Activated gamma-delta T cell treated with Interleukin-2 at 50 U/mL for 16 hours (primary cell): ENCODE results near the gene ATP8B3.

ENCODE experiments used
- DNase-seq: peaks from one replicate; pipeline ENCODE4 v3.0.0-alpha.2; 2020

ATP8B3 gene

DNA sequence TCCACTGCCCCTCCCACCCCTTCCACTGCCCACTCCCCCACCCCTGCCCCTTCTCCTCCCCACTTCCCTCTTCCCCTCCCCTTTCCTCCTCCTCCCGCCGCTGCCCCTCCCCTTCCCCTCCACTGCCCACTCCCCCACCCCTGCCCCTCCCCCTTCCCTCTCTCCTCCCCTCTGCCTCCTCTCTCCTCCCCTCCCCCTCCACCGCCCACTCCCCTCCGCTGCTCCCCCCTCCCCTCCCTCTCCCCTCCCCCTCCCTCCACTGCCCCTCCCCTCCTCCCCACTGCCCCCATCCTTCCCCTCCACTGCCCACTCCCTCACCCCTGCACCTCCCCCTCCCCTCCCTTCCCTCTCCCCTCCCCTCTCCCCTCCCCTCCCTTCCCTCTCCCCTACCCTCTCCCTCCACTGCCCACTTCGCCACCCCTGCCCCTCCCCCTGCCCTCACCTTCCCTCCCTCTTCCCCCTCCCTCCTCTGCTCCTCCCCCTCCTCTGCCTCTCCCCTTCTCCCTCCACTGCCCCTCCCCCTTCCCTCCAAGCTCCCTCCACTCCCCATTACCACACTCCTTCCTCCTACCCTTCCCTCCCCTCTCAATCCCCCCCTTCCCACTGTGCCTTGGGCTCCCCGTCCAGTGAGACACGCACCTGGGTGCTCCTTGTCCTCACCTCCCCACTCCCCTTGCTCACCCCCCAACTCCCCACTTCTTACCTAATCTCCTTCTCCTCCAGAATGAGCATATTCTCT is 21.9 kb downstream of the ATP8B3 start:
- DNase-seq, result no peak

DNA sequence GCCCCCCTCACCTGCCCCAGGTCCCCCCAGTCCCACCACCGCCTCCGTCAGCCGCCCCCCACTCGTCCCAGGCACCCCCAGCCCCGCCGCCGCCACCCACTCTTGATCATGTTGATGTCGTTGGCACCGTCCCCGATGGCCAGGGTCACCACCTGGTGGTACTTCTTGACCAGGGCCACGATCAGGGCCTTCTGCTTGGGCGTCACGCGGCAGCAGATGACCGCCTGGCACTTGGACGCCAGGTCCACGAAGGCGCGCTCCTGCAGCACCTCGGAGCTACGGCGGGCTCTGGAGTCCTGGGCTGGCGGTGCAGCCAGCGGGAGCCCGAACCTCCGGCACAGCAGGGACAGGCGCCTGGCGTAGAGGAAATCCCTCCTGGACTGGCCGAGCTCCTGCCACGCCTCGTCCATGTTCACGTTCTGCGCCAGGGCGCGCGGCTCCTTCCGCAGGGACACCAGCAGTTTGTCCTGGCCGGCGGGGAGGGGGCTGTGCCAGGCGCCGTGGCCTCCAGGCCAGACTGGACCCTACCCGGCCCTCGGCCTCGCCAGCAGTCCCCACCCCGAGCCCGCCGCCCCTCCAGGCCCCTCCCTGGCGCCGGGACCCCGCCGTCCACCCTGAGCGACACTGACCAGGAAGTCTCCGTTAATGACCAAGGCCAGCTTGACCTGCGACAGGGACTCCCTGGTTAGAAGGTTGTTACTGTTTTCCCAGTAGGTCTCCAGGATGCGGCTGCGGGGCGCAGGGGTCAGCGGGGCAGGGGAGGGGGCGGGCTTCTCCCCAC is 22.6 kb downstream of the ATP8B3 start:
- DNase-seq, result no peak

DNA sequence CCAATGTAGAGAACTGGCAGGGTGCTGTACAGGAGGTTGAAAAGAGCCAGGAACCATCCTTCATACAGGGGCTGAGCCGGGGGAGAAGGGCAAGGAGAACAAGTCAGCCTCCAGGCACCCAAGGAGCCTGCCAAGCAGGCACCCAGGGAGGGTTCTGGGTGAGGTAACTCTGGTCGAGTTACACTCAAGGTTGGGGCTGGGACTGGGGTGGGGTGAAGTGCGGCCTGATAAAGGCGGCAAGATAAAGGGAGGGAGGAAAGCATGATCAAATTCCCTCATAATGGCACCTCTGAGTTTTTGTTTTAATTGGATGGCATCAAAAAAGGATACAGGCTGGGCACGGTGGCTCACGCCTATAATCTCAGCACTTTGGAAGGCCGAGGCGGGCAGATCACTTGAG is 25.0 kb downstream of the ATP8B3 start:
- no peak for DNase-seq

DNA sequence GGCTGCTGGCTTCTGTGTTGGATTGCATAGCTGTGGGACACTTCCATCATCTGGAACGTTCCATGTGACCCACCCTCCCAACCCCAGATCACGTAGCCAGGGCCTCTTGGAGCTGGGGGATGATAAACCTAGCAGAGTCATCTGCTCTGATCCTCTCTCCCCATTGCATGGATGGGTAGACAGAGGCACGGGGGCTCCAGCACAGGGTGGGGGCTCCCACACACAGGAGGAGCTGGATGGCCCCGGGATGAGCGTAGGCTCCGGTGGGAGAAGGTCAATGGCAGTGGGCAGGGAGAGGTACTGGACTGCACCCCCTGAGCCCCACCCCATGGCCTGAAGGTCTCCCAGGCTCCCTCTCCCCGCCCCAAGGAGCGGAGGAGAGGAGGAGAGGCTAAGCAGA is 25.4 kb downstream of the ATP8B3 start:
- no peak for DNase-seq

DNA sequence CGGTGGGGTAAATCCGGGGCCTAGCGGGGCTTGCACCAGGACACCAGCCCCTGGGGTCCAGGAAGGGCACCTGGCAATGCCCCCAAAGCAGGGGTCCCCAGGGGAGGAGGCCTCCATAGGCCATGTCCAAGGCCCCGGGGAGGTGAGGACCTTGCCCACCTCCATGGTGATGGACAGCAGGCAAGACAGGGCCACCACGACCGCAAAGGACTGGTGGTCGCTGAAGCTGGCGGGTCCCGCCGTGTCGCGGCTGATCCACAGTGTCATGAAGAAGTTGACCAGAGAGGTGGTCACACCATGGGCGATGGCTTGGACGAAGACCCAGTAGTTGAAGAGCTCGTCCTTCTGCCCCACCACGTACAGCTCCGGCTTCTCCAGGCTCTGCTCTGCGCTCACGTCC is 26.8 kb downstream of the ATP8B3 start:
- no peak for DNase-seq

DNA sequence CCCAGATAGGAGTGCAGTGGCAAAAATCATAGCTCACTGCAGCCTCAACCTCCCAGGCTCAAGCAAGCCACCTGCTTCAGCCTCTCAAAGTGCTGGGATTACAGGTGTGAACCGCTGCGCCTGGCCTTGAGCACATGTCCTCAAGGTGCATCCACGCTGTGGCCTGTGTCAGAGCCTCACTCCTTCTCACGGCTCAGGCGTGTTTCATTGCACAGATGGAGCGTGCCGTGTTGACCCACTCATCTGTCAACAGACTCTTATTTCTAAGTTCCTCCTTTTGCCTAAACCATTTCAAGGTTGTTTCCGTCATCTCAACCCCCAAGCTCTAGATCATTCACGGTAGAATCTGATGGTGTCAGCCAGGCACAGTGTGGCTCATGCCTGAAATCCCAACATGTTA is 28.2 kb downstream of the ATP8B3 start:
- no peak for DNase-seq

DNA sequence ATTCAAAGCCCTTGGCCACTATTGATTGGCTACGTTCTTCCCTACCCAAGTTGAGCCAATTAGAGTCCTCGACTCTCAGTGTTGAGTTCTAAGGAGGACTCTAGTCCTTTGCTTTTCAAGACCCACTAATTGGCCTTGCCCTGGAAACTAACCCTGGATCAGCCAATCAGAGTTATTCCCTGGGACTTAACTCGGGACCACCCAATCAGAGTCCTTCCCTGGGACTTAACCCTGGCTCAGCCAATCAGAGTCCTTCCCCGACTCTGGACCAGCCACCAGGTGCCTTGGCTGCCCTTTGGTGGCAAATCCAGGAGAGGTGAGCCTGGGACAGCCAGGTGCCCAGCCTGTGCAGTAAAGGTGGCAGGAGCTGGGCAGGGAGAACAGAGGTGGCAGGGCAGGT is 28.7 kb downstream of the ATP8B3 start:
- DNase-seq, result no peak

DNA sequence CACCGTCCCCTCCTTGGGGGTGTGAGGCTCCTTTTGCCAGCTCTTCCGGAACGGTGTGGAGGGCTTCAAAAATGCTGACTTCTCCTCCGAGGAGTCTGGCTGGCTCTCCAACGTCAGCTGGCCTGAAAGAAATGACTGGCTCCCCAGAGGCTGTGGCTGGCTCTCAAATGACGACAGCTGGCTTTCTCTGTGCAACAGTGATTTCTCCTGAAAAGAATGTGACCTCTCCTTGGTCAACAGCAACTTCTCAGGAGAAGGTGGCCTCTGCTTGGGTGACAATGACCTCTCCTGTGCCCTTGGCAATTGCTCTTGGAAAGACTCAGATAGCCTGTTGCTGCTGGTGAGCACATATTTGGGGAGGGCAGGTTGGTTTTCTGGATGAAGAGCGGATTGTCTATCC is 29.6 kb downstream of the ATP8B3 start:
- no peak for DNase-seq

DNA sequence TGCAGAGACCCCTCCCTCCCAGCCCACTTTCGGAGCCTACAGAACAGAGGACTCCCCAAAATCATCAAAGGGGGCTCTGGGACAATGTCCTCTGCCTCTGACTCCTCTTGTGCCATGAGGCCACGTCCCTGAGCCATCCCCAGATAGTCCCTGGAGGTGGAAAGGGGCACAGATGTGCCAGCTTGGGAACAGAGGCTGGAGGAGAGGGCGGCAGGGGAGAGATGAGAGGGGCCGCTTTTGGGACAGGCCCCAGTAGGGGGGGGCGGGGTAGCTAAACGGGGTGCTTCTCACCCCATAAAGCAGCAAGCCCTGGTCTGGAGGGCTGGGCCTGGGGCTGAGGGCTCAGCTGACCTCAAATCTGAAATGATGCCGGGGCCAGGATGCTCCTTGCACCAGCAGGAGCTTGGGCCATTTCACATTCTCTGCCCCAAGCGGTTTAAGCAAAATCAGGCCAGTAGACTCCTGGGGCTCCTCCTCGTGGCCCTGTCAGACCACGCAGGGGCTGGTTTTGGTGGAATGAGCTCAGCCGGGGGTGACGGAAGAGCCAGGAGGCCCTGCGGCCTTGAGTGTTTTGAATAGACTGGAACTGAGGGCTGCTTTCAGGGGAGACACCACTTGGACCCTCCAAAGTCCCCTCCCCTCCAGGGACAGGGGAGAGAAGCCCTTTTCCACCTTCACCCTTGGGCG is 31.7 kb downstream of the ATP8B3 start:
- no peak for DNase-seq

DNA sequence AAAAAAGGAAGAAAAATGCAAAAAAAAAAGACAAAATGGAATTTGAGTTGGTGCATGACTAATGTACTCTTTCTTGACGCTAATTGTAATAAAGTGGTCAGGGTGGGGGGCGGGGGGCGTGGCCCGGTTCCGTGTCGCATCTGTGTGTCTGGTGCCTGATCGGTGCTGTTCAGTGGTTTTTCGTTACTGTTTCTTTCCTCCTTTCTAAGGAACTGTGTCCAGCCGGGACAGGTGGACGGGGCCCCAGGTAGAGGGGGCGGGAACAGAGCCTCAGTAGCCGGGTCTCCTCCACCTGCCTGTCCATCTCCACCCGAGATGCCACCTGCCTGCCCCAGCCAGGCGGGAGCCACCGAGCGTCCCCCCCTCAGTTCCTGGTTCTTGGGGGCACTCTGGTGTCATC is 32.5 kb downstream of the ATP8B3 start:
- DNase-seq, result no peak

DNA sequence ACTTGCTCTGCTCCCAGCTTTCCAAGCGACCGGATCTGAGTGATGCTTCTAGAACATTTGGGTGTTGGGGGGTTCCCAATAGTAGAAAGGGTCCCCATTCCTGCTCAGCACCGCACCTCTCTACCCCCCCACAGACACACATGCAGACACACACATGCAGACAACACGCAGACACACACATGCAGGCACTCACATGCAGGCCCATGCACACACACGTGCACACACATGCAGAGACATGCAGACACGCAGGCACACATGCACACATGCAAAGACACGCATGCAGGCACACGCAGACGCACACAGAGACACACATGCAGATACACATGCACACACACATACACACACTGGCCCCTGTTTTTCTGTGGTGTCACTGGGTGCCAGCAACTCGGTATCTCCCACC is 34.9 kb downstream of the ATP8B3 start:
- DNase-seq, result no peak

DNA sequence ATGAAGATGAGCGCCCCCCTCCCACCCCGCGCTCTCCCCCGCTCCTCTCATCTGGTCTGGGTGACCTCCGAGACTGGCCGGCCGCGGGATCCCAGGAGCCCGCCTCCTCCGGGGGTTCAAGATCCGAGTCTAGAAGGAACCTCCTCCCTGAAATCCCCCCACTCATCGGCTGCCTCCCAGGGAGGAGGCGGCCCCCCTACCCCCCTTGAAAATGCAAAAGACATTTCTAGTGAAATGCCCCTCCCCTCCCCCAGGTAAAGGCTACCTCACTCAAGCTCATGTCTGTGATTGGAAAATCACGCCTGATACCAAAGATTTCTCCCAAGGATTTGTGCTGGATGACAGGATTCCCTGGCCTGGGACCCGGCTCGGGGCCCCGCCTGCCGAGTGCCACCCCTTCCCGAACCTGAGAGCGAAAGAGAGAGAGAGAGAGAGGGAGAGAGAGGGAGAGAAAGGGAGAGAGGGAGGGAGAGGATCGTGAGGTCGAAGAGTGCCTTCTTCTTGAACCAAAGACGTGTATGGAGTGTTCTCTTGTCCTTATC is 35.4 kb downstream of the ATP8B3 start:
- no peak for DNase-seq

DNA sequence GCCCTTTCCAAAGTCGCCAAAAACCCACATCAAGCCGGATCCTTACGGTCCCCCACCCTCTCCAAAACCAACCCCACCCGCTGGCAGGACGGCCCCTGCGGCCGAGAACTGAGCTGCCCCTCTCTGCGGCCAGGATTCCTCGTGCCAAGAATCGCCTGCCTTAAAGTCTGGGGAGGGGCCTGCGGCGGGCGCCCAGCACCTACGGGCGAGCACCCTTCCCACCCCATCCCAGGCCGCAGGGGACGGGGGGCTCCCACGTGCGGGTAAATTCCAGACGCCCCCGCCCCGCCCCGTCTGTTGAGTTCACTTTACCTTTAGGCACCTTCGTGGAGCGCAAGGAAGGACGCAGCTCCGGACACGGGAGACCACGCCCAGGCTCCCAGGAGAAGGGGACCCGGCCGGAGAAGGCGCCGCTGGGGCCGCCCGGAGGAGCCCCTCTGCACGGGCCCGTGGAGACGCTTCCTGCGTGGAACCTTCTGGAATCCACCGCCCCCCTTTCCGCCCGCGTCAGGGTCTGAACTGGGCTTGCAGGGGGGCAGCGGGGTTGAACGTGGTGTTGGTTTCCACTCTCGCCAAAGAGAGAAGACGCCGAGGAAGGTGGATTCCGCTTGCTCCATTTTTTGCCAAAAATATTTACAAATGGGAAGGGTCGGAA is 36.0 kb downstream of the ATP8B3 start:
- no peak for DNase-seq

DNA sequence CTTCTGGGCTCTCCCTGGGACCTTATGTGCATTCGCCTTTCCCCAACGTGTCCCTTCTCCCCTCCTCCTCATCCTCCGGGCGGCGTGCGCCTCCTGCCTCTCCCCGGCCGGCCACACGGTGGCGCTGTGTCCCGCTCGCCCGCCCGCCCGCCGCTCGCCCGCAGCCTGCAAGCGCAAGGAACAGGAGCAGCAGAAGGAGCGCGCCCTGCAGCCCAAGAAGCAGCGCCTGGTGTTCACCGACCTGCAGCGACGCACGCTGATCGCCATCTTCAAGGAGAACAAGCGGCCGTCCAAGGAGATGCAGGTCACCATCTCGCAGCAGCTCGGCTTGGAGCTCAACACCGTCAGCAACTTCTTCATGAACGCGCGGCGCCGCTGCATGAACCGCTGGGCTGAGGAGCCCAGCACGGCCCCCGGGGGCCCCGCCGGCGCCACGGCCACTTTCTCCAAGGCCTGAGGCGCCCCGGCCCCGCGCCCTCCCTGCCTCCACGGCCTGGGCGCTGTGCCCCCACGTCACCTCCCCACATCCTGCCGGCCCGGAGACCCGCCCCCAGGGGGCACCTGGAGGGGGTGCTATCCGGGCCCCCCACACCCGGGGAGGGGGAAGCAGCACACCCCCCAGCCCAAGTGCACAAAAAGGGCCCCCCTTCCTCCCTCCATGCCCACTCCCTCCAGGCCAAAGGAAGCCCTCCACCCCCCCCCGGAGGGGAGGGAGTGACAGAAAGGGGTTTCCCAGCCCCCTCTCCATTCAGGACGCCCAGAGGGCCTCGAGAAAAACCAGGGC is 36.9 kb downstream of the ATP8B3 start:
- DNase-seq, result no peak

DNA sequence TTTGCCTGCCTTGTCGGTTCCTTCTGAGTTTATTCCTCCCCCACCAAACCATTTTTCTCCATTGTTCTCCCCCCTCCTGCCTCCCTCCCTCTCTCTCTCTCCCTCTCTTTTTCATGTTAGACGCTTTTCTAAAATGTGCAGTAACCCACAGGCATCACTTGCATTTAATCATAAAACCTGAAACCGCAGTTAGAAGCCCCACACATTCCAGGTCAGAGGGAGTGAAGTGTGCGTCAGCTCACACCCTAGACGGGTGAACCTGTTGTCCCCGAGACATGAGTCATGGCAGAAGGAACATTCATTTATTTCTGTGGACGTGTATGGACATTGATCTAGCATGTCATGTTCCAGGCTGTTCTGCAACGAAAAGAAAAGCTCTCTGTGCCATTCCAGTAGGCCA is 38.9 kb downstream of the ATP8B3 start:
- DNase-seq, result no peak

DNA sequence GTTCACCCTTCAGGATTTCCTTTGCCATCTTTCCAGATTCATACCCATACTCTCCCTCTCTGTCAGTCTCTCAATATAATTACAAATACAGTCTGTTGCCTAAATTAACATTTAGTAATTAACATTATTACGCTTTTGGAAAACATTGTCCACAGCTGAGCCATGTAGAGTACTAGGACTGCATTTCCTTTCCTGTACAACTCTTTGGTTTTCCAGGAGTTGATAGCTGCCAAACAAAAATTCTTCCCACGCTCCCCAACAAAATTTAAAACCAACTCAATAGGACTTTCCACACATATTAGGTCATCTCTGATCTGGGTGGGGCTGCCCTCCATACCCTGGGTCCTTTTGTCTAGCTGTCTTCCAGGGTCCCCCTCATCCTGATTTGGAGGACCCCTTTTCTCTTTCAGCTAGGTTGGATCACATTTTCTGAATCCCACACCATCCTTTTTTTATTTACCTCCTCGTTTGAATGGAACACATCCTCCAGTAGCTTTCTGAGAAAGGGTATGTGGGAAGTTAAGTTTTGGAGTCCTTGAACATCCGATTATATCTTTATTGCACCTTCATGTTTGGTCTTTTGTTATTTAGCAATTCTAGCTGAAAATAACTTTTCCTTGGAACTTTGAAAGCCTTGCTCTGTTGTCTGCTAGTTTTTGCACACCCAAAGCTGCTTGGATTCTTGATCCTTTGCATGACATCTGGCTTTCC is 41.1 kb downstream of the ATP8B3 start:
- no peak for DNase-seq

DNA sequence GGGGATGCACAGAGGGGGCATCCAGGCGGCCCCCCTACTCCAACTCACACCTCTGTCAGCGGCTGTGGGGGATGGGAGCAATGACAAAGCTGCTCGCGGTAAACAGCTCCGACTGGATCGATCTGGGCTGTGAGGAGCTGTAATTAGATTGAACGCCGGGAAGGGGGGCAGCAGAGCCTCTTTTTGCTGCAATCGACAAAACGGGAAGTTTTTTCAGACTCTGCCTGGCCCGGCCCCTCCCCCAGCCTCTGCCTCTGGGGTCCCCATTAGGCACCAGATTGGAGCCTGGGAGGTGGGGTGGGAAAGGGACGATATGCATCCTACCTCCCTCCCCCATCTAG is 42.5 kb downstream of the ATP8B3 start:
- no peak for DNase-seq

DNA sequence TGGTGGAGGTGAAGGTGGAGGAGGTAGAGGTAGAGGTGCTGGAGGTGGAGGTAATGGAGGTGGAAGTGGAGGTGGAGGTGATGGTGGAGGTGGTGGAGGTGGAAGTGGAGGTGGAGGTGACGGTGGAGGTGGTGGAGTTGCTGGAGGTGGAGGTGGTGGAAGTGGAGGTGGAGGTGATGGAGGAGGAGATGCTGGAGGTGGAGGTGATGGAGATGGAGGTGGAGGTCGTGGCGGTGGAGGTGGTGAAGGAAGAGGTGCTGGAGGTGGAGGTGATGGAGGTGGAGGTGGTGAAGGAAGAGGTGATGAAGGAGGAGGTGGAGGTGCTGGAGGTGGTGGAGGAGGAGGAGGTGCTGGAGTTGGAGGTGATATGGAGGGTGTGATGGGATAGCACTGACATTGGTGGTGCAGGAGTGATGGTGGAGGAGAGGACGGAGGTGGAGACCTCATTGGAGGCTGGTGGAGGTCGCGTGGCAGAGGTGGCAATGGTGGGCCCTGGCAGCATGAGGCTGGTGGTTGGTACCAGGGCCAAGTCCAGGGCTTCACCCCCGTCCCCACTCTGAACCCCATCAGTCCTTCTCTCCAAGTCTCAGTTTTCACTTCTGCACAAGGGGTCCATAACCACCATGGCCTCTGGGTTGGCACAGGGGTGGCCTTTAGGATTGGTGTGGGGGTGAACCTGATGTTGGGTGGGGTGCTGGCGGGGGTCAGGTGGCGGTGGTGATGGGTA is 43.0 kb downstream of the ATP8B3 start:
- no peak for DNase-seq

DNA sequence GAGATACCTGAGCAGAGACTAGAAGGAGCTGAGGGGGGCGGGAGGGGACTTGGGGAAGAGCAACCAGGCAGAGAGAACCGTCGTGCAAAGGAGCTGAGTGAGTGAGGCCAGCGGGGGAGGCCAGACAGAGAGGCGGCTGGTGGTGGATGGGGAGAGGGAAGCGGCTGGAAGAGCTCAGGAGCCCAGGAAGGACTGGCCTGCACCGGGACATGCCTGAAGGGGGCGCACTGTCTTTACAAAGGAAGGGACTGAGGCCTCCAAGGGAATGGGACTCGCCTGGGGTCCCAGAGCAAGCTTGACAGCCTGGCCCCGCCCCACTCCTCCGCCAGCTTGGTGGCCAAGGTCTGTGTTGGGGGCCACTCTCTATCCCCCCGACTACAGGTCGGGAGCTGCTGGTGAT is 43.8 kb downstream of the ATP8B3 start:
- DNase-seq, result no peak

DNA sequence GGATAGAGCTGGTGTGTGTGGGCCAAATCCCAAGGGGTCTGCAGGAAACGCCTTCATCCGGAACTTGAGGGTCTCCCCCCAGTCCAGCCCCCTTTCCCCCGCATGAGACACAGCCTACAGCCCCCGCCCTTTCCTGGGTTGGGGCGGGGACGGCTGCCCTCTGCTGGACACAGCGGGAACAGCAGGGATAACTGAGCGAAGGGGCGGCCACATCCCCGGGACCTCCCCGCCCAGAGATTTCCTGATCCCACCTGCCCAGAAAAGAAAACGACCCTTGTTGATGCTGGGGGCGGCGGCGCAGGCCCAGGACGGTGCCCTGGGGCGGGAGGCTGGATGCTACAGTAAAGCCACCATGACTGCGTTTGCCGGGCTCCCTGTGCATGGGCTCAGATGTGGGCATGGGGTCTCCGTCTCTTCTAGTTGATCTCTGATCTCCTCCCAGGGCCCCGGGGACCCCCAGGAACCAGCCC is 44.6 kb downstream of the ATP8B3 start:
- DNase-seq, result peak; percentile 55

DNA sequence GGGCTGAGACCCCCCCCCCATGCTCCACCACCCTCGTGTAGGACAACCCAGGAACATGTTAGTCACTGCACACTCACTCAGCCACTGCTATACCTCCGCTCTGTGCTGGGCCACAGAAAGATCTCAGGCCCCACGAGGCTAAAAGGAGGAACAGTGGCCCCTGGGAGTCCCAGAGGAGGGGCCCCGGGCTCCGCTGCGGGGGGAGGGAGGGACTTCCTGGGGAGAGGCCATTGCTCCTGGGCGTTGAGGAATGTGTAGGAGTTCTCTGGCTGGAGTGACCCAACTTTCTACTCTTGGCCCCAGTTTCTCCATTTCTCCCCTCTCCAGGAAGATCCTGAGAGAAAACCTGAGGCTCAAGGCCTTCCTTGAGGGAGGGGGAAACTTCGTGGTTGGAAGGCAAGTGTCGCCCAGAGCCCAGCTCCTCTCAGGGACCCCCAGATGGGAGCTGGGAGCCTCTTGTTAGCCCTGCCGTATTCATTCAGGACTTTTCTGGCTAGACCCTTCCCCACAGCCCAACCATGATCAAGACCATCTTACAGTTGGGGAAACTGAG is 45.2 kb downstream of the ATP8B3 start:
- no peak for DNase-seq
